ENCODE measurements around the gene FNDC5.

The FNDC5 gene

DNA sequence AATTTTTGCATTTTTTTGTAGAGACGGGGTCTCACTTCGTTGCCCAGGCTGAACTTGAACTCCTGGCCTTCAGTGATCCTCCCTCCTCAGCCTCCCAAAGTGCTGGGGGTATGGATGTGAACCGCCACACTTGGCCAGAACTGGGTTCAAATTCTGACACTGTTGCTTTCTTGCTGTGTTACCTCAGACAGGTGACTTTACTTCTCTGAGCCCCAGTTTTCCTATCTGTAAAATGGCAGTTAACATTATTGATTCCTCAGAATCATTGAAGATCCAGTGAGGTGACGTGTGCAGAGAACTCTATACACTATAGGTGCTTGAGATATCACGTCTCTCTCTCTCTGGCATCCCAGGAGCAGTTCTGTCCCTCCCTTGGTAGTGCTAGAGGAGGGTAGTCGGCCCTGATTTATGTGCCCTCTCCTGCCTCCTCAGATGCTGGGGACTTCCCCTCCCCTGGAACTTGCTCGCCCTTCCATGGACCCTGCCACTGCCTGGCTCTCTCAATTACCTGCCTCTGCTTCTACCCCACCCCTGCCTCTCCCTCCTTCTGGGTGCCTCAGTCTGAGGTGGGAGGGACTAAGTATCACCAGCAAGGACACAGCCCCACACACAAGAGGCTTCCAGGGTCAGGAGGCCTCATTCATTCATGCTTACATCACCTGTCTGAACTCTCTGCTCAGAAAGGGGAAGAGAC lies 12.8 kb upstream of the FNDC5 start:
- no peak for DNase-seq

DNA sequence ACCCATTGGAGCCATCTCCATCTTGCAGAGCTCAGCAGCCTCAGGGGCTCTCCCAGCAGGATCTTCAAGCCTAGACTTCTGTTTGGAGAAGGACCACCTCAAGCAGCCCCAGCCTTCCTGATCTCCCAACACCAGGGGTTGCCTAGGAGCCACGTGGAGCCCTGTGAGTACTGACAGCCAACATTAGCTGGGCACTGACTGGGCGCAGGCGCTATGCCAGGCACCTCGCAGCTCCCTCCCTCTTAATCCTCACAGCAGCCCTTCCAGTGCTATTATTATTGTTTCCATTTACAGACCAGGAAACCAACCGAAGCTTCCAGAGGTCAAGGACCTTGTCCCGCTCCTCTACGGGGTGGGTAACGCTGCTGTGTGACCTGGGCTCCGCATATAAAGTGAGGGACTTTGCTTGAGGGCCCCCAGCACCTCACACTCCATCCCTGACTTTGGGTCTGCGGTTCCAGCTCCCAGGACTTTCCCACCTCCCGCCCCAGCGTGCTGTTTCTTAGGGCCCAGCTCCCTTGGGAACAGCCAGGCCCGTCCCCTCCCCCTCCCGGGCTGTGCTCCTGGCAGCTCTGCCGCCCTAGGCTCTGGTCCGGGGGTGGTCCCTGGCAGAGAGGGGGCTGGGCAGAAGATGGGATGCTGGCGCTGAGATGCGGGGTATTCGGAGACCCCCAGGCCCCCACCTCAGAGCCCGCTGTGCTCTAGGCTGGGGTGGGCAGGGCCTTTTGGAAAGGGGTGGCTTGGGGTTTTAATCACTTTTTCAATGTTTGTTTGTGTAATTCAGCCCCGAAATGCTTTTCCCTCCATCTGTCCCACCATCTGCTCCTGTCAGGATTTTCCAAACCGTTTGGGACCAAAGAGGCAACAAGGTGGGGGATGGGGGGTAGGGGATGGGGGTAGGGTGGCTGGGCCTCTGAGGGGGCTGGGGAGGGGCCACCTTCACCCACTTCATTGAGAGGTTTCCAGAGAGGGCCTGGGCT lies 11.4 kb upstream of the FNDC5 start:
- DNase-seq = no peak

DNA sequence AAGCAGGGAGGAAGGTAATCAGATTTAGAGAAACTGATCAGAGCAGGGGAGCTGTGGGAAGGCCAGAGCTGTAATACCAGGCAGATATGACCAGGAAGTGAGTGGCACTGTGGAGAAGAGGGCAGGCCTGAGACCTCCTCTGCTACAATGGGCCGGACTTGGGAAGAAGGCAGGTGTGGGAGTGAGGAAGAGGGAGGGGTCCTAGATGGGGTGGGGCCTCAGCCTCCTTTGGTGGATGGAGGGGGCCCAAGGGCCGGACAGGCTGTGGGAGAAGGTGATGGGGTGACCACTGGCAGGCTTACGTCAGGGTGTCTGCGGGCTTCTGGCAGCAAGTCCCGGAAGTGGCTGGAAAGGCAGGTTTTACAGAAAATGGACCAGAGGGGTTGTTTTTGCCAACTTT lies 10.6 kb upstream of the FNDC5 start:
- no peak for DNase-seq

DNA sequence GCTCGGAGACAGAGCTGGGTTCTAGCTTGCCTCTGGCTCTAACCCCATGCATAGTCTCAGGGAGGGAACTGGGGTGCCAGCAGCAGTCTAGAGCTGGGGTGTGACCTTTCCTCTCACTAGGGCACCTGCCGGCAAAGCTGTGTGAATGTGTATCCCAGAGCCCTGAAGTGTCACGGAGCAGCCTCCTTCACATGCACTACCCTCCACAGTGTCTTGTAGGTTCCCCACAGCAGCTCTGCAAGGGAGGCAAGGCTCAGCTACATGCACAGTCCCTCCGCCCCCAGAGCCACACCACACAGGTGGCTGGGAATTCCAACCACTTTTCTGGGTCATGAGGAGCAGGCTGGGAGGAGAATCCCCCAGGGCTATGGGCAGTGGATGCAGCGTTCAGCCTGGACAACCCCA lies 7.9 kb upstream of the FNDC5 start:
- no peak for DNase-seq

DNA sequence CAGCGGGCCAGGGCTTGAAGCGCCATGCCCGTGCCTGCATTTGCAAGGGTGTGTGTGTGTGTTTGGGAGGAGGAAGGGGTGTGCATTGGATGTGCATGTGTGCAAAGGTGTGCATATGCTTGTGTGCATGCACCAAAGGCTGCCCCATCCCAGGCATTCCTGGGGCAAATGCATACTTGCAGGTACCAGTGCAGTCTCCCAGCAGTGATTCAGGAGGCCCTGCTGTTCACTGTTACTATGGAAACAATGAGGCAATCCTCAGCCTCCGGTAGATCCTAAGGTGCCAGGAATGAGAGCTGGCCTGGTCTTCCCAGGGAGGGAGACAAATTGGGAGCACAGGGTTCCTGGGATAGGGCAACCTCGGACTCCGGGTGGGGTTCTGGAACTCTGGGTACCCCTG lies 7.5 kb upstream of the FNDC5 start:
- DNase-seq = no peak

DNA sequence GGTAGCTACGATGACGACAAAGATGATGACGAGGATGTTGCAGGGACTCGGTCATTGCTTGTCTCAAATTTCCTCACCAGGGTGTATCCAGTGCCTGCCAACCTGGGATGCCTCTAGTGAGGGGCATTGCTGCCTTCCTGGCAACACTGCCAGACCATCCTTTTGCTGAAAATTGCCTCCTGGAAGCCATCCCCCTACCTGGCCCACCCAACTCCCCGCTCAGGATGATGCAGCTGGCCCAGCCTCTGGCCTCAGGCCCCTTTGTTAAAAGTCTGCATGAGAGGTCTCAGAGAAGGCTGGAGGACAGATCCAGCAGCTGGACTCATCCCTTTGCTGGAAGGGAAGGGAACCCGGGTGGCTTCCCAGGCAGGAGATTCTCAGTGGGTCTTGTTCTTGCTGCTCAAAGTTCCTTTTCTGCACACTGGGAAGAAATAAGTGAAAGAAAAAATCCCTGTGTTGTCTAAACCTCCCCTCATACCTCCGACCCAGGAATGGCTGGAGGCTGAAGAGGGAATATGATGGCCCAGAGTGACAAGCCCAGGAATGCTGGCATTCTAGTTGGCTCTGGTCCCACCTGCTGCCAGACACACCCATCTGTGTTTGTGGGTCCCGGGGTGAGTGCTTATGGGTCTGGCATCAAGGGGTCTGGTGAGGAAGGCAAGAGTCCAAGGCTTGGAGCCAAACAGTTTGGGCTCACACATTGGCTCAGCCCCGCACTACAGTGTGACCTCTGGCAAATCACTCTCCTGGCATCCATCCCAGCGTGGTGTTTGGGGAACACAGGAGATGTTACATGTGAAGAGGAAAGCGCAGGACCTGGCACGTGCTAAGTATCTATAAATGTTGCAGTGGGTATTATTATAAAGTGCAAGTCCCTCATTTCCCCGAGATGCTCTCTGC lies 6.7 kb upstream of the FNDC5 start:
- no peak for DNase-seq

DNA sequence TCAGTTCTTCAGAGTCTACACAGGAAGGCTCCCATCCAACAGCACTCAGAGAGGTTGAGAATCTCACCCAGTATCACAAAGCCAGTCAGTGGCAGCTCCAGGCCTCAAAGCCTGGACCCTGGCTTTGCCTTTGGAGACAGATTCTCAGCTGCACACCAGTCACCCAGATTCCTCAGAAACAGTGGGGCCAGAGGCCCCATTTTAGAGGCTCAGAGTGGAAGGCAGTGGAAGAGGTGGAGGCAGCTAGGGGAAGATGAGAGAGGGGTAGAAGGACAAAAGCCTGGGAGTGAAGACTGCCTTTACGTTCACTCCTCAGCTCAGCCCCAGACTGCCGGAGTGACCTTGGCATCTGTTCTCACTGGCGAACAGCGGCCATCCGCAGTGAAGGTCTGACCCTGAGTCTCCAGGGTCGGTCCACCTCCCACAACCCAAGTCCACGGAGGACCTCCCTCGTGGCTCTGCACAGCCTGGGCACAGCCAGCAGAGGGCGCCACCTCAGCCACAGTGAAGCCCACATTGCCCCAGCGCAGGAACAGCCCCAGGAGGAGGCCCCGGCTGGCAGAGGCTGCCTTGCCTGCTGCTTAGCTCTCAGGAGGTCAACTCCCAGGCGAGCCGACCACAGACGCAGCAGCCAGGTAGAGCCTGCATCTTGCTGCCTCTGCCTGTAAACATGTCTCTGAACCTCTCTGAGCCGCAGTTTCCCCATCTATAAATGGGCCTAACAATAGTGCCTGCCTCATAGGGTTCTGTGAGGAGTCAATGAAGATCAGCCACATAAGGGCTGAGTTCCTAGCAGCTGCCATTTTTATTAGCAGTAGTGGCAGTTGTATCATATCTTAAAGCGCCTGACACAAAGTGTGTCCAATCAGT lies 5.9 kb upstream of the FNDC5 start:
- DNase-seq = peak; percentile 32 to 46

DNA sequence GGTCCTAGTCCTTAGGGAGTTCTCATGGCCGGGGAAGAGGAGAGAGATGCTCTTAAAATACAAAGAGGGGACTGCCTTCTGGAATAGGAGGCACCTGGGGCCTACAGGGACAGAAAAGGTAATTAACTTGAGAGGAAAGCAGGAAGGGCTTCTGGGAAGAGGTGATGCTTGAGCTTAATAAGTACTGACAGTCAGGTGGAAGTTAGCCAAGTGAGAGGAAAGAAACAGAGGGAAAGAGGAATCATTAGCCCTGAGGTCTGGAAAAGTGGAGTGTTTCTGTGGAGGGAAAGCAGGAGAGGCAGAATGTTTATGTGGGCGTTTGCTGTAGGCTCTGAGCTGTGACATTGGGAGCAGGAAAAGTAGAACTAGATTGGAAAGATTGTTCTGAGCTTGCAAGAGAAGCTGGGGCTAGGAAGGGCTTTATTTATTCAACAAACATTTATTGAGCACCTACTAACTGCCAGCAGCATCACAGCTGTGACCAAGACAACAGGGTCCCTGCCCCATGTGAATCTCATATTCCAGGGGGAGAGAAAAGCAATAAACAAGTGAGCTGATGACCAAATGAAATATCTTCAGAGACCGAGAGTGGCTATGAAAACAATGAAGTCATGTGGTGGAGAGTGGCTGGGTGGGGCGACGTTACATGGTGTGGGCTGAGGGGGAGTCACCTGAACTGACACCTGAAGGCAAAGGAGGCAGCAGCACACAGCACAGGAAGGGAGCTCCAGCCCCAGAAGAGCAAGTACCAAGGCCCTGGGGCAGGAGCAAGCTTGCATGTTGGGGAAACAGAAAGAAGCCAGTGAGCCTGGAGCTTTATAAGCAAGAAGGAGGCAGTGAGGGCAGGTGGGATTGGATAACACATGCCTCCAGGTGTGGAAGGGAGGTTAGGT lies 4.4 kb upstream of the FNDC5 start:
- DNase-seq = no peak

DNA sequence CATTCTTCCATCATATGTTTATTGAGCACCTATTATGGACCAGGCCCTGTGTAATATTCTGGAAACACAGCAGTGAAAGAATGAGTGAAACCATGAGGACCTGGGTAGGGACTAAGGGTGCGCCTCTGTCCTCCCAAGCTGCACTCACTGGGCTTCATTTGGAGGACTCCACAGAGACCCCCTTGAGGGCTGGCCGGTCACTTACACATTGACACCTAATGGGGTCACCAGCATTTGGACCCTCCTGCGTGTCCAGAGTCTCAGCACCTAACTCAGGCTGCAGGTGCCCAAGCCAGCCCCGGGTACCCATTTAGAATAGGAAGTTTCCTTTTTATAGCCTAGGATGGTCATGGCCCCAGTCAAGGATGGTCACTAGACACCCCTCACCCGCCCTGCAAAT lies 2.8 kb upstream of the FNDC5 start:
- DNase-seq = no peak

DNA sequence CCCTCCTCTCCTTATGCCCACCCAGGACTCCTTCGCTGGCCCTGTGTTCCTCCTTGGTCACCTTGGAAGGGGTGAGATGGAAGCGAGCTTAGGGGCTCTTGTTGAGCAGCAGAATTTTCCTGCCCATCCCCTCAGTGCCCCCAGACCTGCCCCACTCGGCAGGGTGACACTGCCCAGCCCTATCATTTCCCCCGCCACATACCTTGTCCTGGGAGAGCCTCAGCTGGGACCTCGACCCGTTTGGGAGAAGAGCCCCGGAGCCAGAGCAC lies 1.4 kb upstream of the FNDC5 start:
- DNase-seq = no peak

DNA sequence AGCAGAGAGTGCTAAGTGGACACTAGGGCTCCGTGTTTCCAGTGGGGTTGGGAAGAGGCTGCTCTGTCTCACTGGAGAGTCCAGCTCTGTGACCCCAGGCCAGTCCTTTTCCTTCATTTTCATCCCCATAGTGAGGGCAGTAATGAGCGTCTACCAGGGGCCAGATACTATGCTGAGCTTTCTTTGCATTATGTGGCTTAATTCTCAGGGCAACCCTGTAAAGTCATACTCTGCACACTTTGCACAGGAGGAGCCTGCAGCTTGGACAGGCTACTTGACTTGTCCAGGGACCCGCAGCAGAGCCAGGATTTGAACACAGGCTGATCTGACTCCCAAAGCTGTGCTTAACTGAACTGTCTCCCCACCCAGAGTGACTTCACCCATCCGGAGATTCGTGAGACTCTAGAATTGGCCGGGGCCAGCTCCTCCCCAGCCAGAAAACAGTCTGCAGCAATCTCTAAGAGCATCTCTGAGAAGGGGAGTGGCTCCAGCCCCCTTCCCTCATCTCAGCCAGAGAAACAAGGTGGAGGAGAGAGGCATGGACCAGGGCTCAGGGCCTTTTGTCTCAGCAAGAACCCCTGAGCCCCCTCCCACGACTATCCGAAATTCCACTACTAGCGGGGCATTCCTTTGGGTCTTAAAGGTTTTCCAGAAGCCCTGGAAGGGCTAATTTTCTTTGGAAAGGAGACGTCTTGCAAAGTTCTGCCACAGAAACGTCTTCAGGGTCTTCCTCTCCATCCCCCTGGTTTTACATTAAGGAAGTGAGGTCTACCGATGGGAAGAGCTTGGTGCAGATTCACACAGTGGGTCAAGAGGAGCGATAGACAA lies 866 bp upstream of the FNDC5 start:
- no peak for DNase-seq

DNA sequence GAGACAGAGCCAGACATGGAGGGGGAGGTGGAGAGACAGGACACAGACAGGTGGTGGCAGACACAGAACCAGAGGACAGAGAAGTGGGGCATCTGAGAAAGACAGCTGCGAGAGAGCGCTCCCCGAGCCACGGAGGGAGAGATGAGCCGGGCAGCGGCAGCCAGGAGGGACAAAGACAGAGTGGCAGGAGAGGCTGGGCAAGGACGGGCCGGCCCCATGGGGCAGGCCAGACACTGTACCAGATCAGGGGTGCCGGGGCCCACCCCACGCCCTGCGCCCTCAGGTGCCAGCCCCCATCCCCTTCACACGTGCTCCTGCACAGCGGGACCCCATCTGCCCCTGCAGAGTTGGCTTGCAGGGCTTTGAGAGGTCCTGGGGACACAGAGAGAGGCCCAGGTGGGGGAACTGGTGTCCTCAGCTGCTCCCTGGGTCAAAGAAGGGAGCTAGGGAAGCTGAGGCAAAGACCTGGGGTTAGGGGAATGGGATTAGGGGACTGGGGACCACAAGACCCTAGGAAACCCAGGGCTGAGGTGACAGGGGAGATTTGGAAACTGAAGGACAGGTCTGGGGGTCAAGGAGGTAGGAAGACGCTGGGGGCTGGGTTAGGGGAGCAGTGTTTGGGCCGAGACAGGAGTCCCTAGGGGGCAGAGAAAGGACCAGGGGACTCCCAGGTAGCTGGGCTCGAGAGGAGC lies 643 bp downstream of the FNDC5 start:
- no peak for DNase-seq

DNA sequence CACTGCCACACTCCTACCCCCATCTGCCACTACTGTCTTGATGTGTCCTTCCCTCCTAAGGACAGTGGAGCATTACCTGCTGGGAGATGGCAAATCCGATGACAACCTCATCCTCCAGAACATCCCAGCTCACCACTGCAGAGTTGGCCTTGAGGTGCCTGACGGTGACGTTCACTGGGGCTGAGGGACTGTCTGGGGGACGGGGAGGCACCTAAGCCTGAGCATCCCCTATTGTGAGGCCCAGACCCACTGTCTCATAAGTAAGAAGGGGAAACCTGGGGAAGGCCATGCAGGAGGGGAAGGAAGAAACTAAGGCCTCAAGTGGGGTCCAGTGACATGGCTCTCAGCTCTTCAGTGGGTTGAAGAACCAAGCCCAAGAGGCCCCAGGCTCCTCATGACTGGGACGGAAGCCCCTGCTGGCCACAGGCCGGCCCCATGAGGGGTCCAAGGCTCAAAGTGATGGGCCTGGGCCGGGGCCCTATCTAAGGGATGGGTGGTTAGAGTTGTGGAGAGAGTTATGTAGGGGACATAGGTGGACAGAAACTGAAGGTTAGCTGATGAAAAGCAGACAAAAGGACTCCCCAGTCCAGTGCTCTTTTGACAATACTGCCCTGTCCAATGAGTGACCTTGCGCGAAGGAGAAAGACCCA lies 1.8 kb downstream of the FNDC5 start:
- DNase-seq = no peak

DNA sequence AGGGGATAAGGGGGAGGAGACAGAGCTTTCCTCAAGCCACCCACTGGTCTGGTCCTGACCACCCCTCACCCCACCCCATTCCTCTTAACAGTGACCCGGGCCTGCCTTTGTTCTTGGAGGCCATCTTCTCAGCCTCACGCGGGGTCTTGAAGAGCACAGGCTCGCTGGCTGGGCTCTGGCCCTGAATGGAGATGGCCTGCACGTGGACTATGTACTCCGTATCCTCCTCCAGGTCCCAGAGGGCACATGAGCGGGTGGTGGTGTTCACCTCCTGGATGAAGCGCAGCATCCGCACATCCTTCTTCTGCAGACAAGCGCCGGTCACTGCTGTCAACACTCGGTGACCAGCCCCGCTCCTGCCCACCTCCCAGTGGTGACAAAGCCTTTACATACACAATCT lies 2.6 kb downstream of the FNDC5 start:
- no peak for DNase-seq

DNA sequence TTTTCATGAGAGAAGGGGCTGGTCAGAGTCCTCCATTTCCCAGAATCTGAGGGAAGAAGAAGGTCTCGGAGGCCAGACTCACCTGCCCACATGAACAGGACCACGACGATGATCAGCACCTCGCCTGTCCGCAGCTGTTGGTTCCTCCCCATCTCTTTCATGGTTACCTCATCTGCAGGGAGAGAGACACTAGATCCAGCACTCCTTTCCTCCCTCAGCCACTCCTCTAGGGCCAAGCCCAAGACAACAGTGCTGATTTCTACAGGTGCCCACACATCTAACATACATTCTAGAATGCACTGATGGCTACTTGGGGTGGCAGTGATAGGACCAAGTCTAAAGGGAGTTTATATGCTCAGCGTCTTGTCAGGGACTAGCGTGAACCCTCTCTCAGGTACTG lies 3.0 kb downstream of the FNDC5 start:
- DNase-seq = no peak

DNA sequence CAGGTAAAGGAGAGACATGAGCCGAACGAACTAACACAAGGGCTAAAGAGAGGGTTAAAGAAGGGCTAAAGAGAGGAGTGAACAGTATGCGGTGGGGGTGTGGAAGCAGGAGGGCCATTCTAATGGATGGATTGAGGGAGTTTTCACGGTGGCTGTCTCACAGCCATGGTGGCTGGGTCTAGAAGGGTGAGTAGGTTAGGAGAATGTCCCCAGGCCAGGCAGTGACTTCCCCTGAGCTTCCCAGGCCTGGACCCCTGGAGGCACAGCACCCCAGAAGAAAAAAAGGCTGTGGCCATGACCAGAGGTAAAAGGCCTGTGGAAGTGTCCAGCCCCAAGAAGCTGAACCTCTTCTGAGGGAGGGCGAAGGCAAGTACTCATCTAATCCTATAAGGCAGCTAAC lies 3.6 kb downstream of the FNDC5 start:
- no peak for DNase-seq

DNA sequence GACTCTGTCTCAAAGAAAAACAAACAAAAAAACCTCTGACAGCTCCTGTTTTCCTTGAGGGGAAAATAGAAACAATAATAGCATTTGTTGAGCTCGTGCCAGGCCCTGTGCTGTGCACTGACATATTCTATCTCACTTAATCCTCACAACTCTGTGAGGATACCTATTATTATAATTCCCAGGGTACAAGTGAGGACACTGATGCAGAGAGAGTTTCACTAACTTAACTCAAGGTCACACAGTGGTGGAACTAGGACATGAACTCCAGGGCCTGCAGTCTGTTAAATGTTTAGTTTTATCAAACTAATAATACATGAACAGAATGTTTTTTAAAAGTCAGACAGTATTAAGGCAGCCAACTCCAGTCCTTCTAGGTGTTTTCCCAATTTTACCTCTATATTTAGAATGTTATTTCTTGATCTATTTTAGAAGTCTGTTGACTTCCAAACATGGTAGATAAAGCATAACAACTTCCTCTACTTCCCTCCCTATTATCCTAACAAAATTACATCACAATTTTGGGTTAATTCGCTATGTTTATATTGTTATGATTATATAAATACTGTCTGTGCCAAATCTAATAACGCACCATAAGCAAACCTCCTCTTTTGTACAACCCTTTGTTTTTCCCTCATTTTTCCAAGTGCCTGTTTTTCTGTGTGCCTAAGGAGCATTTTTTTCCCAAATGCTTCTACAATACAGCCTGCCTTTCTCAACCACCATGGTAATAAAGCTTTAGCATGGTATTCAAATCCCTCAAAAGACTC lies 4.9 kb downstream of the FNDC5 start:
- no peak for DNase-seq

DNA sequence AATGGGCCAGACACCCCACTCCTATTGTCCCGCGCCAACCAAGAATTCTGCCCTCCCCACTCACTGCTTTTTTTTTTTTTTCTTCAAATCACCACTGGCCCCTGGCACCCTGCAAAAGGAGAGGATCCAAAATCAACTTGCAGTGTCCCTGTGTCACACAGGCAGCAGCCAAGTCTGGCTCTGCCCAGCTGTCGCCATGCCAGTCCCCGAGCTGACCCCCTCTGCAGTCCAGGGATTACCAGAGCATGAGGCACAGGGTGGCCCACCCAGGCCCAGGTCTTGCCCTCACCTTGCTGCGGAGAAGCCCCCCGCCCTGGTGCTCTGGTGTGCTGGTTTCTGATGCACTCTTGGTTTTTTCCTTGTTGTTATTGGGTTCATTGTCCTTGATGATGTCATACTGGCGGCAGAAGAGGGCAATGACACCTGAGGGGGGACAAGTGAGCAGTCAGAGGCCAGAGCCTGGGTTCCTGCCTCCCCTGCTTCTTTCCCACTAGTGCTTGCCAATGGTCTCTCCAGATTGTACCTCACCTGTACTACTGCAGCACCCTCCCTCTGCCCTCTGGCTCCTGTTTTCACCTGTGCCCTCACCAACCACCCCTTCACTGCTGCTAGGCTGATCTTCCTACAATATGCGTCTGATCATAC lies 6.2 kb downstream of the FNDC5 start:
- no peak for DNase-seq
